ENCODE measurements around the gene POP4. TPM values are rescaled to one million over a fixed set of nuclear protein-coding genes. Genes with fewer than 3 reads are reported as not detected.

POP4 gene
- total and polyA plus RNA-seq, 10 of the 15 experiments (the other 5 are each of a cell fraction or from before 2014, with no cell fraction given): 52.1 to 231 (median 118) TPM

- TF ChIP-seq SUZ12 (IDR thresholded peaks at IDR 0.05; ENCODE audit: unreplicated experiment) (no peak), NFXL1 (IDR thresholded peaks at IDR 0.05; ENCODE audit: borderline replicate concordance) (no peak), RUNX3 (IDR thresholded peaks at IDR 0.05; ENCODE audit: low read length) (0 out of 2 replicates have a peak, but pooled peaks have one; percentile 1), PRDM15 (CRISPR knock-in tag; IDR thresholded peaks at IDR 0.05) (no peak), STAT1 (conservative IDR thresholded peaks at IDR 0.05) (no peak), SMC3 (IDR thresholded peaks at IDR 0.05; ENCODE audit: borderline replicate concordance, low read length) (no peak), BACH1 (IDR thresholded peaks at IDR 0.05; ENCODE audit: borderline replicate concordance) (no peak), NBN (IDR thresholded peaks at IDR 0.05) (peak; percentile 20; the same call in 1 of the 2 replicates), HDAC6 (IDR thresholded peaks at IDR 0.05; ENCODE audit: unreplicated experiment) (no peak), RELB (IDR thresholded peaks at IDR 0.05; ENCODE audit: low read depth) (peak; percentile 8; the same call in 1 of the 2 replicates), JUNB (IDR thresholded peaks at IDR 0.05) (no peak)
- TF ChIP-seq, protein P1, sequence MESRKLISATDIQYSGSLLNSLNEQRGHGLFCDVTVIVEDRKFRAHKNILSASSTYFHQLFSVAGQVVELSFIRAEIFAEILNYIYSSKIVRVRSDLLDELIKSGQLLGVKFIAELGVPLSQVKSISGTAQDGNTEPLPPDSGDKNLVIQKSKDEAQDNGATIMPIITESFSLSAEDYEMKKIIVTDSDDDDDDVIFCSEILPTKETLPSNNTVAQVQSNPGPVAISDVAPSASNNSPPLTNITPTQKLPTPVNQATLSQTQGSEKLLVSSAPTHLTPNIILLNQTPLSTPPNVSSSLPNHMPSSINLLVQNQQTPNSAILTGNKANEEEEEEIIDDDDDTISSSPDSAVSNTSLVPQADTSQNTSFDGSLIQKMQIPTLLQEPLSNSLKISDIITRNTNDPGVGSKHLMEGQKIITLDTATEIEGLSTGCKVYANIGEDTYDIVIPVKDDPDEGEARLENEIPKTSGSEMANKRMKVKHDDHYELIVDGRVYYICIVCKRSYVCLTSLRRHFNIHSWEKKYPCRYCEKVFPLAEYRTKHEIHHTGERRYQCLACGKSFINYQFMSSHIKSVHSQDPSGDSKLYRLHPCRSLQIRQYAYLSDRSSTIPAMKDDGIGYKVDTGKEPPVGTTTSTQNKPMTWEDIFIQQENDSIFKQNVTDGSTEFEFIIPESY (IDR thresholded peaks at IDR 0.05): no peak
- Histone ChIP-seq H3K4me1 (ENCODE audit: control insufficient read depth, insufficient read depth, low read length) (peaks cover 19% of the 10 kb centered on the region), H3K79me2 (ENCODE audit: control insufficient read depth, insufficient read depth, low read length) (peaks cover 21% of the 10 kb centered on the region), H3K4me3 (peak overlapping the region; percentile 79), H3K4me2 (ENCODE audit: control insufficient read depth, insufficient read depth) (peak overlapping the region; percentile 74), H3K27me3 (replicated peaks in 1 of 2; ENCODE audit: control insufficient read depth in 2 of 2, insufficient read depth in 2 of 2, low read length in 1 of 2) (no peaks in the 10 kb centered on the region), H3K9me3 (replicated peaks; ENCODE audit: control insufficient read depth, insufficient read depth, low read length) (no peaks in the 10 kb centered on the region), H3K9ac (ENCODE audit: control insufficient read depth, insufficient read depth, low read length) (peak overlapping the region; percentile 98), H3K27ac (ENCODE audit: control insufficient read depth, insufficient read depth) (peak overlapping the region; percentile 98), H3K36me3 (ENCODE audit: control insufficient read depth in 2 of 2, insufficient read depth in 2 of 2, low read length in 1 of 2) (peaks cover 1 to 11% of the 10 kb centered on the region in 2 experiments), H2AFZ (ENCODE audit: control insufficient read depth, low read depth, low read length) (peak overlapping the region; percentile 94), H4K20me1 (ENCODE audit: control insufficient read depth, insufficient read depth) (no peaks in the 10 kb centered on the region)
- in situ Hi-C loops (cut with MboI) (loop anchor here (5.0 to 10.0 kb wide), 3 partner anchors 86 to 394 kb away; partner anchors contain the start of genes C19orf12 and UQCRFS1), intact Hi-C loops (cut with micrococcal nuclease; ENCODE audit: unreplicated experiment) (loop anchor here (1.0 to 10.0 kb wide), 2 partner anchors 110 to 238 kb away; no protein-coding TSS in a partner anchor)
- TSS peak; percentile 81 for BruUV-seq (replicated peaks)
- peak; percentile 46 for ATAC-seq
- CTCF ChIA-PET: interaction anchor here (1.1 to 9.5 kb wide), 8 partner anchors 10 to 239 kb away, joined by 3 to 237 read pairs (median 8); partner anchors contain the start of genes C19orf12 and PLEKHF1
- POLR2A ChIA-PET: interaction anchor here (0.5 to 2.1 kb wide), 9 partner anchors 8 to 109 kb away, joined by 3 to 17 read pairs (median 4); partner anchors contain the start of genes C19orf12 and PLEKHF1
- DNase-seq (ENCODE audit: low read depth, low spot score): no peak
- RAD21 ChIA-PET (ENCODE audit: unreplicated experiment): interaction anchor here (0.9 to 2.9 kb wide), 8 partner anchors 55 to 109 kb away, joined by 3 to 34 read pairs (median 4); partner anchors contain the start of genes C19orf12 and PLEKHF1
- WGBS (ENCODE audit: insufficient coverage, insufficient replicate concordance, low lambda C conversion rate, missing lambda C conversion rate): 1% methylated on average over 12 of the region's 12 CpGs
- FAIRE-seq: no peak
- SMC1A ChIA-PET (ENCODE audit: uncharacterized antibody, unreplicated experiment): interaction anchor here (0.6 to 3.1 kb wide), 8 partner anchors 19 to 110 kb away, joined by 3 to 18 read pairs (median 6); partner anchors contain the start of genes C19orf12 and PLEKHF1
Measured at GRCh38 chr19:29606420-29606747, 301 bp downstream of the POP4 start.
